ENCODE results near the gene CYB561.

Gene CYB561

GRCh38 chr17:63405741-63406261 is 40.3 kb downstream of the CYB561 start:
- DNase-seq, result peak; percentile 40

- no peak for DNase-seq
Observed at GRCh38 chr17:63405020-63405419, 41.1 kb downstream of the CYB561 start.

GRCh38 chr17:63402431-63403212 is 43.5 kb downstream of the CYB561 start:
- no peak for DNase-seq

- DNase-seq, result no peak
Observed at GRCh38 chr17:63399856-63400255, 46.2 kb downstream of the CYB561 start.

GRCh38 chr17:63399316-63399715 is 46.8 kb downstream of the CYB561 start:
- DNase-seq, result no peak

GRCh38 chr17:63398680-63399079 is 47.4 kb downstream of the CYB561 start:
- DNase-seq, result no peak

- no peak for DNase-seq
Observed at GRCh38 chr17:63395075-63395805, 50.9 kb downstream of the CYB561 start.

- DNase-seq, result no peak
Observed at GRCh38 chr17:63390090-63390489, 56.0 kb downstream of the CYB561 start.

GRCh38 chr17:63387656-63388340 is 58.3 kb downstream of the CYB561 start:
- no peak for DNase-seq

- no peak for DNase-seq
Observed at GRCh38 chr17:63382826-63383225, 63.3 kb downstream of the CYB561 start.

All from NCI-H345 (cell line).